Glutamatergic neuron (in vitro differentiated cells): Measurements from ENCODE around the gene NPFFR2. TPM values are rescaled to one million over a fixed set of nuclear protein-coding genes. Genes with fewer than 3 reads are reported as not detected.

ENCODE experiments used
- DNase-seq: peaks from one replicate; pipeline ENCODE4 v3.0.0; 2022
- H3K27ac Mint-ChIP-seq: one replicate; pipeline ENCODE4 v1.8.0; 2020; ENCODE audit warnings: mild to moderate bottlenecking, mixed read lengths, inconsistent platforms; ENCODE audit not compliant: unreplicated experiment
- H3K27me3 Mint-ChIP-seq: one replicate; pipeline ENCODE4 v1.8.0; 2020; ENCODE audit warnings: mild to moderate bottlenecking, moderate library complexity, mixed read lengths, inconsistent platforms; ENCODE audit not compliant: unreplicated experiment
- H3K36me3 Mint-ChIP-seq: one replicate; pipeline ENCODE4 v1.8.0; 2020; ENCODE audit warnings: mild to moderate bottlenecking, mixed read lengths, inconsistent platforms; ENCODE audit not compliant: unreplicated experiment
- H3K4me1 Mint-ChIP-seq: one replicate; pipeline ENCODE4 v1.8.0; 2020; ENCODE audit warnings: mild to moderate bottlenecking, low read depth, mixed read lengths, inconsistent platforms; ENCODE audit not compliant: unreplicated experiment
- H3K4me3 Mint-ChIP-seq: one replicate; pipeline ENCODE4 v1.8.0; 2020; ENCODE audit warnings: mild to moderate bottlenecking, mixed read lengths, inconsistent platforms; ENCODE audit not compliant: unreplicated experiment
- H3K9me3 Mint-ChIP-seq: one replicate; pipeline ENCODE4 v1.8.0; 2020; ENCODE audit warnings: mild to moderate bottlenecking, moderate library complexity, mixed read lengths, inconsistent platforms; ENCODE audit not compliant: unreplicated experiment
- CTCF ChIP-seq: fragments of 200-600 bp; sonication (generic); IDR thresholded peaks from one replicate; pipeline ENCODE4 v1.5.0; 2021; ENCODE audit not compliant: partially characterized antibody, unreplicated experiment
- total RNA-seq: library from RNA; stranded (reverse); fragmentation: NEBNext Ultra II Directional; extraction: Animal tissue kit (Norgen Biotek cat#: 25700); gene quantifications from one replicate; pipeline ENCODE4 v1.2.1, GENCODE V29; 2021; ENCODE audit not compliant: unreplicated experiment

The NPFFR2 gene
- total RNA-seq, 1 donor from 2014 or later = not detected

GRCh38 chr4:72169861-72170260 lies 138.1 kb downstream of the NPFFR2 start:
- no peak for DNase-seq
- Mint-ChIP-seq H3K27ac (no peak overlapping the region), H3K4me3 (no peak overlapping the region), H3K4me1 (no peaks in the 10 kb centered on the region), H3K36me3 (peaks cover 6% of the 10 kb centered on the region), H3K27me3 (no peaks in the 10 kb centered on the region), H3K9me3 (no peaks in the 10 kb centered on the region)
- no peak for TF ChIP-seq CTCF

GRCh38 chr4:72171761-72172160 lies 140.0 kb downstream of the NPFFR2 start:
- no peak for TF ChIP-seq CTCF
- Mint-ChIP-seq H3K27me3 (no peaks in the 10 kb centered on the region), H3K36me3 (peaks cover 6% of the 10 kb centered on the region), H3K27ac (no peak overlapping the region), H3K9me3 (no peaks in the 10 kb centered on the region), H3K4me1 (no peaks in the 10 kb centered on the region), H3K4me3 (no peak overlapping the region)
- no peak for DNase-seq

GRCh38 chr4:72179342-72179741 lies 147.5 kb downstream of the NPFFR2 start:
- Mint-ChIP-seq H3K36me3 (no peaks in the 10 kb centered on the region), H3K9me3 (peaks cover 1% of the 10 kb centered on the region), H3K4me1 (no peaks in the 10 kb centered on the region), H3K27ac (no peak overlapping the region), H3K4me3 (no peak overlapping the region), H3K27me3 (no peaks in the 10 kb centered on the region)
- DNase-seq = no peak
- TF ChIP-seq CTCF = no peak

- Mint-ChIP-seq H3K4me3 (no peak overlapping the region), H3K9me3 (peaks cover 1% of the 10 kb centered on the region), H3K4me1 (no peaks in the 10 kb centered on the region), H3K27me3 (no peaks in the 10 kb centered on the region), H3K36me3 (no peaks in the 10 kb centered on the region), H3K27ac (no peak overlapping the region)
- DNase-seq = no peak
- no peak for TF ChIP-seq CTCF
Observed at GRCh38 chr4:72186714-72187113, 154.9 kb downstream of the NPFFR2 start.

- Mint-ChIP-seq H3K27ac (no peak overlapping the region), H3K9me3 (peaks cover 7% of the 10 kb centered on the region), H3K36me3 (no peaks in the 10 kb centered on the region), H3K4me3 (no peak overlapping the region), H3K27me3 (peaks cover 4% of the 10 kb centered on the region), H3K4me1 (no peaks in the 10 kb centered on the region)
- TF ChIP-seq CTCF = no peak
- no peak for DNase-seq
Observed at GRCh38 chr4:72194046-72194445, 162.2 kb downstream of the NPFFR2 start.
